HCT116 (cell line): ENCODE data around the gene WDR20.

Experiments used
- CTCF ChIP-seq, 3 experiments: fragments of 200-600 bp in 1 of 3; sonication (generic) in 1 of 3; IDR thresholded peaks in 2 of 3; conservative IDR thresholded peaks in 1 of 3; 2 replicates each; pipeline ENCODE4 v1.5.1; 2012 to 2017; ENCODE audit warnings: low read depth in 2 of 3, low read length in 2 of 3, antibody characterized with exemption in 1 of 3, borderline replicate concordance in 1 of 3, control low read depth in 1 of 3, mild to moderate bottlenecking in 1 of 3, mixed read lengths in 1 of 3, mixed run types in 1 of 3, moderate library complexity in 1 of 3; ENCODE audit not compliant: insufficient read depth in 1 of 3
- JUND ChIP-seq: IDR thresholded peaks from 2 replicates; pipeline ENCODE4 v1.6.1; 2012
- MAX ChIP-seq: IDR thresholded peaks from 2 replicates; pipeline ENCODE4 v1.6.1; 2012
- REST ChIP-seq: IDR thresholded peaks from 2 replicates; pipeline ENCODE4 v1.6.1; 2012; ENCODE audit warnings: low read depth

GRCh38 chr14:102138961-102139285, 774 bp upstream of the WDR20 start:
- no peak for TF ChIP-seq CTCF (IDR thresholded peaks at IDR 0.05 in 2 of 3, conservative IDR thresholded peaks at IDR 0.05 in 1 of 3; ENCODE audit: borderline replicate concordance in 1 of 3, insufficient read depth in 1 of 3, low read depth in 2 of 3, low read length in 2 of 3)
- TF ChIP-seq JUND: no peak
- no peak for TF ChIP-seq REST
- no peak for TF ChIP-seq MAX
